Measurements from ENCODE around the gene CHAC2. TPM values are rescaled to one million over a fixed set of nuclear protein-coding genes. Genes with fewer than 3 reads are reported as not detected.

The CHAC2 gene
- total RNA-seq, 4 donors from 2014 or later: 1.6 to 3.6 (median 2.1) TPM

DNA sequence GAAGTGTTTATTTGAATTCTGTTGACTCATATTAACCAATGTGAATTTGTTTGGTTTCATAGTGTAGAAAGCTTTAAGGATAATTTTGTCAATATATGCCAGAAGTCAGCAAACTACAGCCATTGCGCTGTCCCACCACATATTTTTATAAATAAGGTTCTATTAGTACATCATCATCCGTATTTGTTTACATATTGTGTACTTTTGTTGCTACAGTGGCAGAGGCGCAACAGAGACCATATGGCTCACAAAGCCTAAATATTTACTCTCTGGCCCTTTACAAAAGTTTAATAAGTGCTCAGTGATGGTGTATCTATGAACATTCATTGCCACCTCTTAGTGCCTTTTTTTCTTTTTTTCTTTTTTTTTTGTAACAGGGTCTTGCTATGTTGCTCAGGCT, 25.7 kb downstream of the CHAC2 start:
- H3K4me1 ChIP-seq: peaks cover 2 to 15% (median 2%) of the 10 kb centered on the region in 3 donors
- TF ChIP-seq CTCF (IDR thresholded peaks at IDR 0.05) (no peak), EP300 (IDR thresholded peaks at IDR 0.05) (no peak), POLR2A (IDR thresholded peaks at IDR 0.05) (no peak), POLR2AphosphoS5 (IDR thresholded peaks at IDR 0.05) (no peak)
- peaks cover 0 to 41% of the 10 kb centered on the region in 2 donors for H3K36me3 ChIP-seq
- no peak for ATAC-seq
- no peak overlapping the region for H3K4me3 ChIP-seq
- no peak overlapping the region for H3K27ac ChIP-seq
- WGBS, 2 donors (ENCODE audit: low coverage in 1 of 2): 82 to 83% methylated on average over 3 of the region's 3 CpGs
- no peaks in the 10 kb centered on the region for H3K27me3 ChIP-seq
- no peaks in the 10 kb centered on the region for H3K9me3 ChIP-seq

DNA sequence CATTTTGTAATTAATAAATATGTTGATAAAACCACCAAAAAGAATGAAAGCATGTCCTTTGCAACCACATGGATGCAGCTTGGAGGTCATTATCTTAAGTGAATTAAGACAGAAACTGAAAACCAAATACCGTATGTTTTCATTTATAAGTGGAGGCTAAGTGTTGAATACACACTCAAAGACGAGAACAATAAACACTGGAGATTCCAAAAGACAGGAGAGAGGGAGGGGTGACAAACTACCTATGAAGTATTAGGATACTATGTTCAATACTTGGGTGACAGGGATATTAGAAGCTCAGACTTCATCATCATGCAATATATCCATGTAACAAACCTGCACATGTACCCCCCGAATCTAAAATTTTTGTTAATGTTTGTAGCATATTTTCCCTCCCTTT, 26.2 kb downstream of the CHAC2 start:
- no peak for ATAC-seq
- H3K4me1 ChIP-seq: peaks cover 0 to 10% (median 0%) of the 10 kb centered on the region in 3 donors
- TF ChIP-seq POLR2AphosphoS5 (IDR thresholded peaks at IDR 0.05) (no peak), POLR2A (IDR thresholded peaks at IDR 0.05) (no peak), EP300 (IDR thresholded peaks at IDR 0.05) (no peak), CTCF (IDR thresholded peaks at IDR 0.05) (no peak)

DNA sequence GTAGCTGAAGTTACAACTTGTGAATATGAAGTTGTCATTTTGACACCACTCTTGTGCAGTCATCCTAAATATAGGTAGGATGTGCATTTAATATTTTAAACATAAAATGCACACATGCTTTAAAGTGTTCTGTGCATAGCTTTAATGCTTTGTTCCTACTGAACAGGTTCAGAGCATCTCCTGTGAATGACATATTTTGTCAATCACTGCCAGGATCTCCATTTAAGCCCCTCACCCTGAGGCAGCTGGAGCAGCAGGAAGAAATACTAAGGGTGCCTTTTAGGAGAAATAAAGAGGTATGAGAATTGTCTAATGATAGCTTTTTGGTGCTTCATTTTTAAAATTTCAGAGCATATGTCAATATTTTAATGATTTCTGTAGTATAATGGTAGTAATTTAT, 33.9 kb downstream of the CHAC2 start:
- peaks cover 5 to 87% of the 10 kb centered on the region in 2 donors for H3K36me3 ChIP-seq
- ATAC-seq: no peak
- TF ChIP-seq CTCF (IDR thresholded peaks at IDR 0.05) (no peak), POLR2AphosphoS5 (IDR thresholded peaks at IDR 0.05) (no peak)

More for the DNA sequence above, 26.2 kb downstream of the CHAC2 start:
- peaks cover 2 to 47% of the 10 kb centered on the region in 2 donors for H3K36me3 ChIP-seq
- no peaks in the 10 kb centered on the region for H3K9me3 ChIP-seq
- no peaks in the 10 kb centered on the region for H3K27me3 ChIP-seq
- WGBS, 2 donors (ENCODE audit: low coverage in 1 of 2): 73 to 86% methylated on average over 3 of the region's 3 CpGs
- no peak overlapping the region for H3K27ac ChIP-seq
- H3K4me3 ChIP-seq: no peak overlapping the region

GRCh38 chr2:53802617-53803151, 35.1 kb downstream of the CHAC2 start:
- ATAC-seq: no peak
- Histone ChIP-seq H3K27me3 (no peaks in the 10 kb centered on the region), H3K27ac (no peak overlapping the region), H3K36me3 (peaks cover 5 to 88% of the 10 kb centered on the region in 2 donors), H3K4me1 (no peaks in the 10 kb centered on the region), H3K9me3 (no peaks in the 10 kb centered on the region), H3K4me3 (no peak overlapping the region)
- WGBS, 2 donors (ENCODE audit: low coverage in 1 of 2): 55 to 66% methylated on average over 6 to 7 of the region's 7 CpGs
- TF ChIP-seq POLR2AphosphoS5 (IDR thresholded peaks at IDR 0.05) (no peak), POLR2A (IDR thresholded peaks at IDR 0.05) (no peak), EP300 (IDR thresholded peaks at IDR 0.05) (no peak), CTCF (IDR thresholded peaks at IDR 0.05) (no peak)

More for the DNA sequence above, 33.9 kb downstream of the CHAC2 start:
- H3K27me3 ChIP-seq: no peaks in the 10 kb centered on the region
- H3K4me3 ChIP-seq: no peak overlapping the region
- H3K9me3 ChIP-seq: no peaks in the 10 kb centered on the region
- no peaks in the 10 kb centered on the region for H3K4me1 ChIP-seq
- H3K27ac ChIP-seq: no peak overlapping the region

GRCh38 chr2:53811601-53812000, 44.0 kb downstream of the CHAC2 start:
- no peak overlapping the region for H3K27ac ChIP-seq
- ATAC-seq: no peak
- no peaks in the 10 kb centered on the region for H3K27me3 ChIP-seq
- H3K9me3 ChIP-seq: no peaks in the 10 kb centered on the region
- peaks cover 0 to 100% of the 10 kb centered on the region in 2 donors for H3K36me3 ChIP-seq
- H3K4me1 ChIP-seq: no peaks in the 10 kb centered on the region
- no peak overlapping the region for H3K4me3 ChIP-seq
- 95 to 98% methylated on average over 3 of the region's 3 CpGs for WGBS, 2 donors (ENCODE audit: low coverage in 1 of 2)
- TF ChIP-seq EP300 (IDR thresholded peaks at IDR 0.05) (no peak), POLR2A (IDR thresholded peaks at IDR 0.05) (no peak), CTCF (IDR thresholded peaks at IDR 0.05) (no peak), POLR2AphosphoS5 (IDR thresholded peaks at IDR 0.05) (no peak)
